GM21529 (cell line): ENCODE data around the gene SPINK8.
"Not testable (repeated sequence)": the region's sequence is repeated elsewhere in the genome, so short reads cannot be mapped to it uniquely, and the experiment has no call there.

ENCODE experiments used
- ATAC-seq: cut with Tn5 transposase; IDR thresholded peaks from one replicate; pipeline ENCODE4 v1.9.1; 2021; ENCODE audit not compliant: unreplicated experiment

SPINK8 gene

DNA sequence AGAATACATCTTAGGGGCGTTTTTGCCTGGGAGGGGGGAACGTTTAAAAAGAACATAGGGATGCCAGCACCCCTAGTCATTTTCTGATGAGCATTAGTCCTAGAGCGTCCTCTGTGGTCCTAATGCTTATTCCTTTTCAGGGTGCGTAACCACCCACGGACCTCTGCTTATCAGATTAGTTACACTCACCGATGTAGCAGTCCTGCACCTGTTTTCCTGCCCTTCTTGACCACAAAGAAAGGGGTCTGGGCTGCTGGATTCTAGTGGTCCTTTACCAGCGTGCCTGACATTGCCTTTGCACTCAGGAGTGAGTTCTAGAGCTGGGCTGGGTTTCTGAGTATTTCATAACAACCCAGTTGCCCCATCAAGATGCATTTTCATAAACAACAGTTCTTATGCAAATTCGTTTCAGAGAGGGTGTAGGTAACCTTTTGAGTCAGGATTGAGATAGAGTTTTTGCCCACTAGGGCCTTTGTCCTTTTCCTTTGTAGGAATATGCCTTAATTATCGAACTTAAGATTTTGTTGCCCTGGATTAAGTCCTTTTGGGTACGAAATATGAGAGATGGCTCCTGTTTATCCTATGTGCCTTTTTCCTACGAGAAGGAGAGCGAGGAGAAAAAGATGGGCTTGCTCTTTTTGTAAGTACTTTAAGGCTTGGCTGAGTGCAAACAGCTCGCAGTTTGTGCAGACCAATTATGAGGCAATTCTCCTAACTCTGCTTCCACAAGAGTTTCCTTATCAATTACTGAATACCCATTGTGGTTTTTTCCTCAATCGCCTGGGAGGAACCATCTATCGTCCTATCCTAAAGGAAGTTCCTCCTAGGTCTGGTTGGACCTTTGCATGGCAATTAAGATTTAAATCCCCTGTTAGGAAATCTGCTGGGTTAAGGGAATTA is at the start of gene SPINK8:
Gene SPINK8, minus strand, starts transcription at position 316 of the 900 bp plus-strand sequence. CDS start 5,320 bp downstream, outside the sequence.
- not testable (repeated sequence) for ATAC-seq

DNA sequence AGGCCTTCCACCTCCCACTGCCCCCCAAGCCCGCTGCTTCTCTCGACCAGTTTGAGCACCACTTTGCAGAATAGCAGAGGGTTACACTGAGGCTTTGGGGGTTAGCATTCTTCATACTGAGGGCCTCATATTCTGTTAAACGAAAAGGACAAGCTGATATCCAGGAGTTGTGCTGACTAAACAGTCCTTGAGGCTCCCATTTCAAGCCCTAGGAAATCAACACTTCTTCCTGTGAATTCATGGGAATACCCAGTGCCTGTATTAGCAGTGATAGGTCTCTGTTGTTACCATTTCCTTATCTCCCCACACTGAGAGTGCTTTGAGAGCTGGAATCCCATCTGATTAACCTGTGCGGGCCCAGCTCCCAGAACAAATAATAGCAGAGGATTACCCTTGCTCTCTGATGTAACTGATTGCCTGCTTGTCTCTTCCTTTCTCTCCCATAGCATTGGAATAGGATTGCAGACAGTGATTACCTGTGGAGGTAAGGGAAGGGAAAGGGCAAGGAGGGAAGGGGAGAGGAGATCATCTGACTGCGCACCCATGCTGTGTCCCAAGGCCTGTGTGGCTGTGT is 39.5 kb upstream of the SPINK8 start:
- no peak for ATAC-seq

DNA sequence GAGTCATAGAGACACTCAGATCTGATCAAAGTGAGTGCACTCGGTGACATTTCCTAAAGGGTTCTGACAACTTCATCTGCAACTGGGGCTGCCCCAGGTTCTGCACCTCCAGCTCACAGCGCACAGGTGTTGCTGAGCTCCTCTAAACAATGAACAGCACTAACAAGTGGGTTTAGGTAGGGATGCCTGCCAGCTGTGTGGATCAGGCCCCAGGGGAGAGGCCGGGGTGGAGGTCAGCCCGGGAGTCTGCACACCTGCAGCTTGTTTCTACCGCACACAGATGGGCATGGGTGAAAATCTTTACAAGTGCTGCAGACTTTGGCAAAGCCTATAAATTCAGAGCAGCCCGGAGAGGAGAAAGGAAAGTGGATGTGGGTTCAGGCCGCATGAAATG is 38.9 kb upstream of the SPINK8 start:
- ATAC-seq = no peak

DNA sequence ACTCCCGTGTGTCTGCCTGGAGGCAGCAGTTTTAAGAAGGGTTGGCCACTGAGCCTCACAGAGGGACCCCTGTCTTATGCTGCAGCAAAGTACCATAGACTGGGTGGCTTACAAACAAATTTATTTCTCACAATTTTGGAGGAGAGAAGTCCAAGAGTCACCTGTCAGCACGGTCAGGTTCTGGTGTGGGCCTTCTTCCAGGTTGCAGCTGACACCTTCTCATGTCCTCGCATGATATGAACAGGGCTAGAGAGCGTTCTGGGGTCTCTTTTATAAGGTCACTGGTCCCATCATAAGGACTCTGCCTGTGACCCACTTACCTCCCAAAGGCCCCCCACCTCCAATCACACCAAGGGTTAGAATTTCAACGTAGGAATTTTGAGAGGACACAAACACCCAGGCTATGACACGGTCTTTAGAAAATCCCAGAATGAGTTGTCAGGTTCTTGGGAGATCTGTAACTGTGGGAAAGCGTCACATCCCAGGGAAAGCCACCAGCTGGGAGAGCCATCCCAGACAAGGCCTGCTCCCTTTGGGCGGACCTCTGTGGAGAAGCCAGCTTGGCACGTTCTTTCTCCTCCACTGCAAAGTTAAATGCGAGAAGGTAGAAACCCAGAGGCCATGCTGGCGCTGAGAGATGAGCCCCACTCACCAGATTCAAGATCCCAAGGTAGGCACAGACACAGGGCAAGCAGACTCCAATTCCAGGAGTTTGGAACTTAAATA is 38.4 kb upstream of the SPINK8 start, which contains the start of gene FBXW12:
Gene FBXW12, plus strand, starts transcription at position 569 of the 726 bp plus-strand sequence. CDS start 549 bp downstream, outside the sequence.
- no peak for ATAC-seq

DNA sequence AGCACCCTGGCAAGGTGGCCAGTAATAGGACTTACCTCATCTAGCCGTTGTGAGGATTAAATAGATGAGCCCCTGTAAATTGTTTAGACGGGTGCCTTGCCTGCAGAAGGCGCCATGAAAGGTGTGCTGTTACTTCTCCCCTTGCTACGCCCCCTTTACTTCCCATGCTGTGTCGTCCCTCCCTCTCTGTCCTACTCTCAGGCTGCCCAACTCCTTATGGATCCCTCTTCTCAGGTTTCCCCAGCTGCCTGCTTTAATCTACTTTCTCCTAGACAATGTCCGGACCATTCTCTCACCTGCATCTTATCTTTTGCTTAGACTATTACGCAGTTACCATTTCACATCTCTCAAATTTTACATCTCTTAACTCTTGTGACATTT is 36.9 kb upstream of the SPINK8 start:
- ATAC-seq = no peak

DNA sequence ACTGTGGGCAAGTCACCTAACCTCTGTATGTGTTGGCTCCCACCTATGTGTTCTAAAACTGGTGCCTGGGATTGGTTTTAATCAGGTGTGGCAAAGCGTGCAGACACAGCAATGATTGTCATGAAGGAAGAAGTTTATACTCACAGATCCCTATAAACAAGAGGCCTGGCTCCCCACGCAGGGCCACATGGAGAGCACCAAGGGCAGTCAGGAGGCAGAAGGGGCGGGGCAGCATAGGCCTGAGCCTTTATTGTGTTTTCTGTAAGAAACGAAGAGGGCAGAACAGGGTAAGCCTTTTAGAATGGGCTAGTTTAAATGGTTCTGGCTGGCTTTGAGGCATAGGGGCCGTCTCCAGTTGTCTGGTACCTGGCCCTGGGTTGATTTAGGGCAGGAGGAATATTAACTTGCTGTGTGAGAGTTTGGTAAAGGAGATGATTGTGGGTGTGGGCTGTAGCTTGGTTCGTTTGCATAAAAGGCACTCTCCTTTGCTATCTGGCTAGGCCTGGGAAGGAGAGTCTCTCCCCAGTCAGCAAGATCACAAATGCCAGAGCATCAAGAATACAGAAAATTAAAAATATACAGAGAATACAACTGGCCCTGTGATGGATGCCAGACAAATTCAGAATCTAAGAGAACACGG is 36.4 kb upstream of the SPINK8 start:
- no peak for ATAC-seq

DNA sequence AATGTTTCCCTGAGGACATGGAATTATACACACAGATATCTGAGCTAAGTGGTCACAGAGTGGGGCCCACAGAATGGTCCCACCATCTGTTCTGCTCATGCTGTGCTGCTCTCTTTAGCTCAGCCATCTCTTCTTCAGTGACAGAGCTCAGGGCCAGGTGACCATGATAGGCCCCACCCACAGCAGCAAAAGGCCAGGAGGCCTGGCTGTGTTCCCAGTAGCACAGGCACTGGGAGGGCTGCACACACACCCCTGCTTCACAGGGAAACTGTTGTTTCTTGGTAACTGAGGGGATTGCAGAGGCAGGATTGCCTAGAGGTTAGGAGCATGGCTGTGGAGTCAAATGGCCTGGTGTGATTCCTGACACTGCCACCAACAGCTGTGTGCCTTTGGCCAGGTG is 33.7 kb upstream of the SPINK8 start:
- no peak for ATAC-seq

DNA sequence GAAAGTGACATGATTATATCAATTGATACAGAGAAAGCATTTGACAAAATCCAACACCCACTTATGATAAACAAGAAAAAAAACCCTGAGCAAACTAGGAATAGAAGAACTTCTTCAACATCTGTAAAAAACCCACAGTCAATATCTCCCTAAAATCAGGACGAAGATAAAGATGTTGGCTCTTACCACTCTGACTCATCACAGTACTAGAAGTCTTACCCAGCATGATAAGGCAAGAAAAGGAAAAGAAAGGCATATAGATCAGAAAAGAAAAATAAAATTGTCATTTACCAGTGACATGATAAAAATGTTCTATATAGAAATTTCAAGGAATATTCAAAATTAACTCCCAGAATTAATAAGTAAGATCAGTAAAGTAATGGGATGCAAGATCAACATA is 31.4 kb upstream of the SPINK8 start:
- no peak for ATAC-seq

DNA sequence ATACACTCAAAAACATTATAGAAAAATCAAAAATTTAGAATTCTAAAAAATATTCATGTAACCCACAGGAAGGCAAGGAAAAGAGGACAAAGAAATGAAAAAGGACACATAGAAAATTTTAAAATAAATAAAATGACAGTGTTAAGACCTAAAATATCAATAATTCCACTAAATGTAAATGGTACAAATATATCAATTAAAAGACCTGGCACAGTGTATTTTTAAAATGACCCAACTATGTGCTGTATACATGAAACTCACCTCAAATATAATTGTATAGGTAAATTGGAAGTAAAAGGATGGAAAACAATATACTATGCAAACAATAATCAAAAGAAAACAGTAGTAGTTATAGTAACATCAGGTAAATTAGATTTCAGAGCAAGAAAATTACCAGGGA is 28.5 kb upstream of the SPINK8 start:
- ATAC-seq = no peak

DNA sequence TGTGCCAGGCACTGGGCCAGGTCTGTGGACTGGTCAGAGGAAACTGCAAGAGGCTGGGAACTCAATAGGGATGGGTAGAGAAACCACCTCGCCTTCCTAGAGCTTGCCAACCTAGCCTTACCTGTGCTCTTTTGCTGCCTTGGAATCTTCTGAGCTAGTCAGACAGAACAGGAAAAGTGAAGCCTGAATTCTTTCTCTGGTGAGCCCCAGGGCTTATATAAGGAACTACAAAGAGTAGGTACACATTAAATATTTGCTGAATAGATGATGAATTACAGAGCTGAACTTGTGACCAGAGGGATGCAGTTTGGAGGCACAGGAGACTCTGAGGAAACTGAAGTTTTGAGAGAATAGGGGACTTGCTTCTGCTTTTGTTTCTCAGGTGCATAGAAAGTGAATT is 23.0 kb upstream of the SPINK8 start:
- no peak for ATAC-seq

DNA sequence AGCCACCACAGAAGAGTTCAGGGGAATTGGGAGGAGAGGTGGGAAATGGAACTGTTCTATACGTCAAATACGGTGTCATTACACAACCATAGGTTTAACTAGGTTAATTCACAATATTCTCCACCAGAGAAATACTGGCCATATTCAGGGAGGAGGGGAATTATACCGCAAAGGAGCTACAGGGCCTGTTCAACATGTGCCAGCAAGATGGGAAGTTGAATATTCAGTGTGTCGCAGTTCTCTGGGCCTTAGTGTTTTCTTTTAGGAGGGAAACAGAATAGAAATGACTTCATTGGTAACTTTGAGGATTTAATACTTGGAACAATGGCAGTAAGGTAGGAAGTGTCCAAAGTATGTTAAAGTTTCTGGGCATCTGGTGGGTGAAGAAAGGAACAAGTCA is 20.5 kb upstream of the SPINK8 start:
- no peak for ATAC-seq

DNA sequence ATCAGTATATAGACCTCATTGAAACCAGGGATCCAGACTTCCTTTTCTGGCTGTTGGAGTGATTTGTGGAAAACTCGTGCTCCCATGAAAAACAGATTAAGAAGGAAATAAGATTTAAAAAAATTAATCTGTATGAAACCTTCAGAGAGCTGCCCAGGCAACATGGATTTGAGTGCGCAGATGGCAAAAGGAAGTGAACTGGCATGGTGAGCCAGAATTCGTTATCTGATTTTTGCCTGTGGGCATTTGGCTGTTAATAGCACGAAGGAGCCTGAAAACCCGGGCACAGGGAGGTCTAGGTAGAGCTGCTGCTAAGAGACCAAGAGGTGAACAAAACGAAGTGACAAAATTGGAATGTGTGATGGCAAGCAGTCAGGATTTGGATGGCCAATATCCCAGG is 19.1 kb upstream of the SPINK8 start:
- no peak for ATAC-seq

DNA sequence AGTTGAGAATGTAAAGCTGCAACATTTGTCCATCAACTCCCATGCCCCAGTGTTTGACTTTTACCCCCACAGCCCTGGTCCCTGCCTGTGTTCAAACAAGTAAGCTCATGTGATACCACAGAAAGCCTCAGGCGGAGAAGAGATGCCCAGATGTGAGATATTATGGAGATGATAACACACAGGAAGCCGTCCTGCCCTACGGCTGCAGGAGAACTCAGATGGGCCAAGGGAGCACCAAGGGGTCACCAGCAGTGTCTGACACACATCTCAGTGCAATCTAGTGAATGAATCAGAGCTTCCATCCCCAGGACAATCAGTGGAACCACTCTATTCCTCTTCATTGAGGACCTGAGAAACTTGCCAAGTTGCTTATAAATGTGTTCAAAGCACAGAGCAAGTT is 14.0 kb upstream of the SPINK8 start:
- no peak for ATAC-seq

DNA sequence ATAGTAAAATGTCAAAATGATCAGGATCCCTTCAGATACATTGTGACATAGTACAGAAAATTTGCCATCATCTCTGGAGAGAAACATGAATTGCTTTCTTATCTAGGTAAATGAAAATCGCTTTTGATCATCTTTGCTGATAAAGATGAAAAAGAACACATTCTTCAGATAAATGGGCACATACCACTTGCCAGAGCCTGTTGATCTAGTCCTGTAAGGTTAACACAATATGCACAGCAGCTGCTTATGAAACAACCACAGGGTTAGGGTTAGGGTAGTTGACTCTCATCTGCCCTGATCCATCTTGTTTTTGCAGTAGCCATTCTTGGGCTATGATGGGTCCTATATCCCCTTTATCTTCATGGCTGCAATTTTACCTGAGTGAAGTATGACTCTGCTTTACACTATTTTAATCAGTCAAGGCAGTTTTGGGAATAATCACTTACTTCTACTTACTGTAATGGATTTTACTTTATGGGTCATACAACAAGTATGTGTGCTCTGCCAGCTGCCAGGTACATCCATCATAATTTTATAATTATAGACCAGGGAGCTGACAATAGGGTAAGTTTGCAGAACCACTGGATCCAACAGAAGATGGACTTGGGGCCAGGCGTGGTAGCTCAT is 12.6 kb upstream of the SPINK8 start:
- no peak for ATAC-seq

DNA sequence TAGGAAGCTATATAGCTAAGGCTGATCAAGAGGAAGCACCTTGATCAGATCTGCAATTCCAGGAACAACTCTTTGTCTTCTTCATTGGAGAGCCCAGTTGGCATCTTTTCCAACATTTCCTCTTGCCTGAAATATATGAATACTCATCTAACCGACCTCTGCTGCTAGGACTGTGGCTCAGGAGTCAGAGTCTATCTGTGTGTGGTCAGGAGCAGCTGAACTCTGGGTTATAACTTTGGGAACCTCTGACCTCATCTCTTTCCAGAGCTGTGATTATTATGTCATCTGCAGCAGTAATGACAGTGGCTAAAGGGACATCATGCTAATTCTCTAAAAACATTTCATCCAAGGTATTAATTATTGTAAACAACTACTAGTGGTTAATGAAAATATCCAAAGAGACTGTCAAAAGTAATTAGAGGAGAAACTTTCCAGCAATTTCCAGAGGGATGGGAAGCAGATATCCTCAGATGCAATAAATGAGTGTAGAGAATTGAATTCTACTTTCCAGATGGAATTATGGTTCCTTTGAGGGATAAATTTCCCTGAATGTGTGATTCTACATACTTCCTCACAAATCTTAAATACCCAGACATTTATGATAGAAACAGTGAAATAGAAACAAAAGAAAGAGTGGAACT is 11.5 kb upstream of the SPINK8 start:
- no peak for ATAC-seq

DNA sequence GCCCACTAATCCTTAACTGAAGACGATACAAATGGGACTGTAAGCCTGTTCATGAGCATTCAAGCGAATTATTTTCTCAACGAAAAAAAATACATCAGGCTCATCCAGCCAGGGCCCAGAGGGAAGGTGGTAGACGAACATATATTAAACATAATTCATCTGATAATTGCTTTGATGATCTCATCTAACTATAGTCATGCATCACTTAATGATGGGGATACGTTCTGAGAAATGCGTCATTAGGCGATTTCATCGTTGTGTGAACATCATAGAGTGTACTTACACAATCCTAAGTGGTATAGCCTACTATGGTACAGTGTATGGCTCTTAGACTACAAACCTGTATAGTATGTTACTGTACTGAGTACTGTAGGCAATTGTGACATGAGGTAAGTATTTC is 10.0 kb upstream of the SPINK8 start:
- ATAC-seq = no peak

DNA sequence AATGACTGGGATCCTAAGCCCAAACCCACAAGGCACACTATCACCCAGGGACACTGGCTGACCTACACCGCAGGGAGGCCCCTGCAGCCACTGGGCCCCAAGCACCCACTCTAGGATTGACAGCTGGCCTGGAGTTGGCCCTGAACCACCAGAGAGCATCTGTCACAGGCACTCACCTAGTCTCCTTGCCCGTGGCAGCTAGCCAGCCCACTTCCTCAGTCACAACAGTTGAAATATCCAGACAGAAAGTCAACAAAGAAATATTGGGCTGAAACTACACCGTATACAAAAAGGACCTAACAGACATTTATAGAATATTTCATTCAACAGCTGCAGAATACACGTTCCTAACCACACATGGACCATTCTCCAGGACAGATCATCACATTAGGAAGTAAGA is 5.2 kb upstream of the SPINK8 start:
- no peak for ATAC-seq

DNA sequence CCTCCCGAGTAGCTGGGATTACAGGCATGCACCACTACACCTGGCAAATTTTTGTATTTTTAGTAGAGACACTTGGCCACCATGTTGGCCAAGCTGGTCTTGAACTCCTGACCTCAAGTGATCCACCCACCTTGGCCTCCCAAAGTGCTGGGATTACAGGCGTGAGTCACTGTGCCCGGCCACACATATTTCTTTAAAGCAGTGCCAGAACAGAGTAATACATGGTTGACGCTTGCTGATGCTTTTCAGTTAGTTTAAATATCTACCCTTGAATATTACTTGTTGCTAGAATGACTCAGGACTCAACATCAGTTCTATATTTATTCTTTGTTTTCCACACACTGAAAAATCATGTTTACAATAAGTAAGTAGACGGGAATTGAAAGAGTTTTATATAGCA is 4.1 kb upstream of the SPINK8 start:
- ATAC-seq = not testable (repeated sequence)

DNA sequence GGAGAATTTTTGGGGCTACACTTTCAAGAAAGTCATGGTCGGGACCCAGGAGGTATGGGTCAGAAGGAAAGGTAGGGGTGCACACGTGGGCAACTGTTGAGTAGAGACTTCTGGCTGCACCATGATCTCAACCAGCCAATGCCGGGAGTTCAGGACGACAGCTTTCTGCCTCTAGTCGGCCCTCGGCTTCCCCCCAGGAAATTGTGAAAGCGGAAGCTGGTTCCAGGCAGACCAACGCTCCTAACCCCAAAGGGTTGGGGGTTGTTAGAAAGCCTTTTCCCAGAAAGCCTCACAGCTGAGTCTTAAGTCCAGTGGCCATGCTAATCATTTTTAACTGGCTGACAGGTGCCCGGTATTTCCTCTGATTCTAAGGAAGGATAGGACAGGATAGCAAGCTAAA is 1.8 kb upstream of the SPINK8 start:
- not testable (repeated sequence) for ATAC-seq

DNA sequence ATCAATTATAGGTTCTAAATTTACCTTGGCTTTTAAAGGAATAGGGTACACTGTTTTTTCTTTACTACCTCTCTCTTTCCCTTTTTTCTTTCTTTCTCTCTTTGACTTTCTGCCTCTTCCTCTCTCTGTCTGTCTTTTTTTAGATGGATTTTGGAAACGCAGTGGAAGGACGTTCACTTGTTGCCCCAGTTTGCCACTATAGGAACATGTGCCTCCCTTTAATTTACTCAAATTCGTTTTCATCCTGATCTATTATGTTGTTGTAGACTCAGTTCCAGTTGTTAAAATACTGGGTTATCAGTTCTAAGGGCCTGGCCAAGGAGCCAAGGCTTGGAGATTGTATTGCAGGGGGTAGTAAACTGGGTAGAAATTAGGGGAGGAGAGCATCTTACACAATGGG is 1.1 kb upstream of the SPINK8 start:
- ATAC-seq = no peak
